Measurements from ENCODE around the gene KIAA1755.

Gene KIAA1755

DNA sequence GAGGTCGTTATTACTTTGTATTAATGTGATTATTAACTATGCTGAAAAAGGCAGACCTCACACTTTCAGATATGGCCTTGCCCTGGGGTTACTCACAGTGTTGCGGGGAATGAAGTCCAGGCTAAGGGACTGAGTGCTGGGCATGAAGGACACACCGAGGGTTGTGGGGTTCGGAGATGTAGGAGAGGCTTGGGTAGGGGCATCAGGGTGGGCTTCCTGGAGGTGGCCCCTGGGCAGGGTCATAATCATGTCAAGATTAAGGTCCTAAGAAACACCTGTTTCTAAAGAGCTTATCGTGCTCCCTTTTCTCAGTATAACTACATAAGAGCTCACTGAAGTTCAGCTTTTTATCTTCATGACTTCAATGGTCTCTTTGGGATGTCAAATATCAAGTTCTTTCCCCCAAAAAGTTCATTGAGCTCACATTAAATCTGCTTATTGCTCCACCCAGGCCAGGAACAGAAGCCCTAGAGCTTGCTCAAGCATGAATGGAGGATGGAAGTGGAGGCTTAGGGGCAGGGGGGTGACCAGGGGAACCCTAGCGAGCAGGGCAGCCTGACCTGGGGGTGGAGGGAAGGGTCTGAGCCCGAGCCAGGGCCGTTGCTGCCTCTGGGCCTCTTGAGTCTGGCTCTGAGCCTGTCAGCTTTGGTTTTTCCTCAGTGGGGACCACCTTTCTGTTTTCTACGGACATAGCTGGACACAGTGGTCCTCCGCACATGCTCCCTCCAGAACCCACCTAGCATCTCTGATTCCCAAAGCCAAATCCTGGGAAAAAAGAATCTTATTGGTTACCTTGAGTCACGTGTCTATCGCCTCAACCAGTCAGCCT is 58.2 kb downstream of the KIAA1755 start:
- no peak for DNase-seq (ENCODE audit: low read depth)

DNA sequence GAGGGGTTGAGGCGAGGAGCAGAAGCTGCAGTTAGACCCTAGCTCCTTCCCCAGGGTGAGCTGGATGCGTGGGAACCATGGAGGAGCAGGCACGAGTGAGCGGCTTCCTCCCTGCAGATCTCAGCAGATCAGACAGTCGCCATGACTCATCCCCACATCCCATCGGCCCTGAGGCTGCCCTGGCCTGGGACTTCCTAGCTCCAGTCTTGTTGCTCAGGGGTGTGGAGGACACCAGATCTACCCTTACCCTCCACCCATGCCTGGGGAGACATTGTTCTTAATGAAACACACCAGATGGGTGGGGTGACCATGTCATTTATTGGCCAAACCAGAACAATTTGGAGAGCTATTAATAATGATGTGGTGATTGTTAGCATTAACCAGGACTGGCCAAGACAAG is 59.2 kb downstream of the KIAA1755 start:
- no peak for DNase-seq (ENCODE audit: low read depth)

DNA sequence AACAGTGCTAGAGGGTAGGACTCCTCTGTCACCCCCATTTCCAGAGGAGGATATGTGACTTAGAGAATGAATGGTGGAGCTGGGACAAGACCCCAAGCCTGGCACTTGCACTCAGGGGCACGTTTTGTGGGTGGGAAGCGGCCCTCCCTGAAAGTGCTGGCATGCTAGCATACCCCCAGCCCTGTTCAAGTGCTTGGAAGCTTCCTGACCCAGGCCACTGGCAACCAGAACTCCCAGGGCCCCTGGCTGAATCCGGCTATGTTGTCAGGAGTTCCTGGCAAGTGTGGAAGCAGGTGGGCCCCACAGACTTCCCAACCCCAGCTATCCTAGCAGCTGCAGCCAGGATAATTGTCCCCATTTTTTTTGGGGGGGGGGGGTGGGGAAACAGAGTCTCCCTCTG is 59.9 kb downstream of the KIAA1755 start:
- no peak for DNase-seq (ENCODE audit: low read depth)

DNA sequence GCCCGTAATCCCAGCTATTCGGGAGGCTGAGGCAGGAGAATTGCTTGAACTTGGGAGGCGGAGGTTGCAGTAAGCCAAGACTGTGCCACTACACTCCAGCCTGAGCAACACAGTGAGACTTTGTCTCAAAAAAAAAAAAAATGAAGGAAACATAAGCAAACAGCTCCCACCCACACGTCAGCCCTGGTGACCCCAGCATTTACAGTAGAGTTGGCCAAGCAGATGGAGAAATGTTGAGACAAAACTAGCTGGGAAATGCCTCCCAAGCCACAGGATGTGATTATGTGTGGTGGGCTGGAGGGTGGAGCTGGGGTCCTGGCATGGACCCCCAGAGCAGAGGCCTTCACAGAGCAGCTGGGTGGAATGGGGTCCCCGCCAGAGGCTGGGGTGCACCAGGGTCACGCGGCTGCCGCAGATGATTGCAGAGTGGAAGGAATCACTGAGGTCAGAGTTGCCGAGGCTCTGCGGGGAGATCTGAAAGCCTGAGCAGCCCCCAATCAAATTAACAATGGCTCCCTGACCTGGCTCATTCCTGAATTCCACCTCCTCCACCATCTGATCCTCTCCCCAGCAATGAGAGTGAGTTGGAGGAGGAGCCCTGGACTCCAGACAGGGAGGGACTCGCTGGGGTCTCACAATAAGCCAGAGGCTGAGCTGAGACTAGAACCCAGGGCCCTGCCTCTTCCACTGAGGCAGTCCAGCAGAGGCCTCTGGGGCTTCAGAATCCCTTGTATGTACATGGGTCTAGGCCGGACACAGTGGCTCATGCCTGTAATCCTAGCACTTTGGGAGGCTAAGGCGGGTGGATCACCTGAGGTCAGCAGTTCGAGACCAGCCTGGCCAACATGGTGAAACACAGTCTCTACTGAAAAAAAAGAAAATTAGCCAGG is 60.8 kb downstream of the KIAA1755 start:
- DNase-seq (ENCODE audit: low read depth), result no peak

DNA sequence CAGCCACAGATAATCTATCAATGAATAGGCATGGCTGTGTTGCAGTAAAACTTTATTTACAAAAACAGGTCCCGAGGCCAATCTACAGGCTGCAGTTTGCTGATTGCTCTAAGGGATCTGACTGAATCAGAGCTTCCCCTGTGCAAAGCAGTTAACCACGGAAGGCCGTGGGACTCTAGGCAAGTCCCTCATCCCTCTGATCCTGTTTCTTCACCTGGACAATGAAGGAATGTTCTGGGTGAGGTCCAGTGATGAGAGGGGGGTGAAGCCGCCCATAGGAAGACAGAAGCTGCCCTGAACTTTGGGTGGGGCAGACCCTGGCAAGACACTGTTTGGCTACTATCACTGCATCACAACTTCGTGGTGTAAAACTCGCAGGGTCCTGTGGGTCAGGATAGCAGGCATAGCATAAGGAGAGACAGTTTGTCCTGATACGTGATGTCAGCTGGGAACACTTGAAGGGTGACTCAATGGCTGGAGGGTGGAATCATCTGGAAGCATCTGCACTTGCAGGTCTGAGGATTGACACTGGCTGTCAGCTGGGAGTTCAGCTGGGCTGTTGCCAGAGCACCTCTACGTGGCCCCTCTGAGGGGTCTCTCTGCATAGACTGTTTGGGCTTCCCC is 62.2 kb downstream of the KIAA1755 start:
- DNase-seq (ENCODE audit: low read depth), result no peak

DNA sequence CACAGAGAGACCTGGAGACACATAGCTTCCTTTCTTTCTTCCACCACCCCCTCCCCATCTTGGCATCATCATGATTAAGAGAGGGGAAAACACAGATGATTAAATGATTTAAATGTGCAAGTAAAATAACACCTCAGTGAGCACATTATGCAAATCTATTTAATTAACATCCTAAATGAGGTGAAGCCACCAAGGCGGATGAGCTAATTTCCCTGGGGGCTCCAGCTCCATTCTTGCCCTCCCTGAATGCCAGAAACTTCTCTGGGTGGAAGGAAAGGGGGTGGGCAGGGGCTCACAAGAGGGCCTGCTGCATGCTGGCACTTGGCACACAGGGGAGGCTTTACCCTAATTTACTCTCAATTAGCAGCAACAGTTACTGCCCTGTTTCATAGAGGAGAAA is 62.9 kb downstream of the KIAA1755 start:
- no peak for DNase-seq (ENCODE audit: low read depth)

DNA sequence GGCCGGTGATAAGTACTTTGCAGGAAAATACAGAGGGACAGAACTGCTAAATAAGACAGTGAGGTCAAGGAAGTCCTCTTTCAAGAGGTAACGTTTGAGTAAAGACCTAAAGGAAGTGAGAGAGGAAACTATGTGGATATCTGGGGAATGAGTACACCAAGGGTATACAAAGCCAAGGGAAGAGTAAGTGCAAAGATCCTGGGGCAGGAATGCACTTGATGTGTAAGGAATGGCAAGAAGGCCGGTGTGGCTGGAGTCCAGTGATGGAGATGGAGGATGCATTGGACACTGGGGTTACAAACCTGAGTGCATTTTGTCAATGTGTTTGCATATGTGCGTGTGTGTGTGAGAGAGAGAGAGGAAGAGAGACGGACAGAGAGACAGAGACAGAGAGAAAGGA is 63.3 kb downstream of the KIAA1755 start:
- no peak for DNase-seq (ENCODE audit: low read depth)

DNA sequence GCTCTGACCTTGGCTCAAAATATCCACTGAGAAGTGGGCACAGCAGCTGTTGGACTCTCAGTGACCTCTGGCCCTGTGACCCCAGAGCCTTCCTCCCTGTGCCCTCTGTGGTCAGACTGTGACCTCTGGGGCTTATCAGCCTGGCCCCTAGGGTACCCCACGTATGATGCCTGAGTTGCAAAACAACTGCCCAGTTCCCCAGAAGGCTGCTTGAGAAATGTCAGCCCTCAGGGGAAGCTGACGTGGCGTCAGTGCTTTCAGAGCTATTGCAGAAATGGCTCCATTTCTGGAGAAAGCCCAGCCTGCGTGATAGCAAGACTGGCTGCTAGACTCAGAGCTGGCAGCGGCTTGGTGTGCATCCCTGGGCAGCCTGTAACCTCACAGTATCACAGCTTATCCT is 63.9 kb downstream of the KIAA1755 start:
- no peak for DNase-seq (ENCODE audit: low read depth)

DNA sequence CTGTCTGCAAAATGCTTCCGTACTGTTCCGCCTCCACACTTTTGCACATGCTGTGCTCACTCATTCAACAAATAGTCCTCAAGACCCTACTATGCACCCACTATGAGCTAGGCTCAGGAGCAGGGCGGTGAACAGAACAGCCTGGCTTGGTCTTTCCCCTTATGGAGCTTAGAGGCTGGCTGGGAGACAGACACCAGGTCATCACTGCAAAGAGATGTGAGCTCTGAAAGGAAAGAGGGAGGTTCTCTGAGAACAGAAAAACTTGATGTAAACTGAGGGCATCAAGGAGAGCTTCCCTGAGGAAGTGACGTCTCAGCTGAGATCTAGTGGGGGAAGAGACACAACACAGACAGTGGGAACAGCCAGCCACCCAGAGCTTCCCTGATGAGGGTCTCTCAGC is 64.5 kb downstream of the KIAA1755 start:
- no peak for DNase-seq (ENCODE audit: low read depth)

DNA sequence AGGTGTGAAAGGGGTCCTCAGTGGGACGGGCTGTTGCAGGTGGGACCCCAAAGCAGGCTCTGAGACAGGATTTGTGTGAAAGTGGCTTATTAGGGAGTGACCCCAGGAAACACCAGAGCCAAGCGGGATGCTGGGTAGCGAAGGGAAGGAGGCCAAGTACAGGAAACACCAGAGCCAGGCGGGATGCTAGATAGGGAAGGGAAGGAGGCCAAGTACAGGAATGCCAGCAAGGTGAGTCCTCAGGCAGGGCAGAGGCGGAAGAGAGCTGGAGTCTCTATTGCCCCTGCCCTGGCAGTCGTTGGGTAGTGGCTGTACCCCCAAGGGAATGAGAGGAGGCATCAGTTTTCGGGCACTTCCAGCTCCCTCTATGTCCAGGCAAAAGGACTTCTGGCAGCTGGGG is 65.0 kb downstream of the KIAA1755 start:
- no peak for DNase-seq (ENCODE audit: low read depth)

DNA sequence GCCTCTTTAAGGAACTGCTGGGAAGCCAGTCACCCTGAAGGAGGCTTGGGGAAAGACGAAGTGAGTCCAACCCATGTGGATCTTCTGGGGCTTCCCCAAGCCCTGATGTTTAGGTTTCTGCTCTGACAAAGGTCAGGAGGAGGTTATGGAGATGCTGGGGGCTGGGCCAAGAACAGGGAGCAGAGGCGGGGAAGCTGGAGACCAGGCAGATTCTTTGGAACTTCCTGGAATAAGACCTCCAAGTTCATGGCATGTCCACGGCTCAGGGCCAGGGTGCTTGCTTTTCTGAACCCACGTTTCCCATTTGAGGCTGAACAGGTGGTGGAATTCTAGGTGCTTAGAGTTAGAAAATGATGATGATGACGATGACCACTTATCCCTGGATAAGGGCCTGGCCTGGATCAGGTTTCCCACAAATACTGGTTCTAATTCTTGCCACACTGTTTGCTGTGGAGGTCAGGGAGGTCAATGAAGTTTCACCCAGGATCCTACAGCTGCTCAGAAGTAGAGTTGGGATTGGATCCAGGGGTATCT is 65.5 kb downstream of the KIAA1755 start:
- no peak for DNase-seq (ENCODE audit: low read depth)

DNA sequence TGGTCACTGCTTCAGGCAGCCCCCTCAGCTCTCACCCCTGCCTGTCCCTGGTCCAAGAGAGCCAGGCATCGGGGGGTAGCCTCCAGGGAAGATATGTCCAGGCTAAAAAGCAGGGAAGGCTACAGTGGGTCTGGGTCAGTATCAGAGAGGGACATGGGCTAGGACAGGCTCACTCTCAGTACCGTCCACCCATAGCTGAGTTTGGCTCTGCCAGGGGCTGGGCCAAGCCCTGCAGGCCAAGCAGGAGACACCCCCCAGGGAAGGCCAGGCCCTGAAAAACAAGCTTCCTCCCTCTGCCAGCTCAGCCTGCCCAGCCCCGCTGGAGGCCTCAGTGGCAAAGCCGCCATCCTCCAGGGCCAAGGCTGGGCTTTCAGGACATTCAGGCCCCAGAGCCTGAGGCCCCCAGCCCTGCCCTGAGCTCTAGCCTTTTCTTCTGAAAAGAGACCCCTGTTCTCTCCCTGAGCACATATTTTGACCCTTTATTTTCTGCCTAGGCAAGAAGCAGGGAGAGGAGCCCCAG is 66.9 kb downstream of the KIAA1755 start:
- DNase-seq (ENCODE audit: low read depth), result no peak

DNA sequence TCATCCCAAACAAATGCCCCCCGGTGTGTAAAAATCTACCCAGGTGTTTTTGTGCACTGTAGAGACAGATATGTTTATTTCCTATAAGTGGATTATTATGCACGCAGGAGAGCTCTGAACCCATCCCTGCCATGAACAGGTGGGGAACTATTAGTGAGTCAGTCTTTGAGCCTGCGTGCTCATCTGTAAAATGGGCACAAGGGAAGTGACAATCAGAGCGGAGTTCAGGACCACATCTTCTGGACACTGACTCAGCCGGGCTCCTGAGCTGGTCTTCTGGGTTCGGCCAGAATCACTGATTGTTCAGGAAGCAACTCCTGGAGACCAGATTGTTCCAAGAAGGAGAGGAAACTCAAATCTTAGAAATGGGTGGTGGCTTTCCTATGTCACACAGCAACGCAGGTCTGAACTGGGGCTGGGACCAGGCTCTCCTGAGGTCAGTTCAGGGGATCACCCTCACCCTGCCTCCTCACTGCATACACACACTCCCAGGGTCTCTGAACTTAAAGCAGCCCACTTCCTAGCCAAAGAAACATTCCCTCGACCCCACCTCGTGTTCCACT is 68.1 kb downstream of the KIAA1755 start:
- no peak for DNase-seq (ENCODE audit: low read depth)

DNA sequence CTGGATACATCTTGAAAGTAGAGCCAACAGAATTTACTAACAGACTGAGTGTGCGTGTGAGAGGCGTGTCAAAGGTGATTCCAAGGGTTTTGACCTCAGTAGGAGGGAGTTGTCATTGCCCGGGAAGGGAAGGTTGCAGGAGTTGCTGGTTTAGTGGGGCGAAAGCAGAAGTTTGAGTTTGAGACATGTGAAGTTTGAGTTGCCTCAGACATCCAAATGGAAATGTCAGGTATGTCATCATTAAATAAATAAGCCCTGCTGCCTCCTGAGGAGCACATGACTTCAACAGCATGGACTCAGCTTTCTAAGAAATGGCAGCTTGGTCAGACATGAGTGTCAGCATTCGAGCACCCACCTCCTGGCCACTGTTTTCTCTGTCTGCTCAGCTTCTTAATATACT is 68.9 kb downstream of the KIAA1755 start:
- DNase-seq (ENCODE audit: low read depth), result no peak

DNA sequence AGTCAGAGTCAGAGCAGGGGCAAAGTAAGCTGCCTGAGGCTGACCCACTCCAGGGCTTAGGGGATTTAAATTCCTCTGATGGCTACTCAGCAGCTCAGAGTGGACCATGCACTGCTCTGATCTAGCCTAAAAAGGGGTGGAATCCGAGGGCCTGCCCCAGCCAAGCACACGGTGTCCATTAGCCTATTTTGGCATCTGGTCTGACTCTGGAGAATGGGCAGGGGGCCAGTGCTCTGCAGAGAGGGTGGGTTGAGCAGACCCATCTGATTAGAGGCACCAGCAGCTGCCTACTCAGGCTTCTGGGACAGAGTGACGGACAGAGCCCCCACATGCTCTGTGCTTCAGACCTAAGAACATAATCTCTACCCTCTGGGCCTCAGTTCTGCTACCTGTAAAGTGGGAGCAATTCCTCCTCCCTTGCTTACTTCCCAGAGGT is 69.6 kb downstream of the KIAA1755 start:
- DNase-seq (ENCODE audit: low read depth), result no peak

DNA sequence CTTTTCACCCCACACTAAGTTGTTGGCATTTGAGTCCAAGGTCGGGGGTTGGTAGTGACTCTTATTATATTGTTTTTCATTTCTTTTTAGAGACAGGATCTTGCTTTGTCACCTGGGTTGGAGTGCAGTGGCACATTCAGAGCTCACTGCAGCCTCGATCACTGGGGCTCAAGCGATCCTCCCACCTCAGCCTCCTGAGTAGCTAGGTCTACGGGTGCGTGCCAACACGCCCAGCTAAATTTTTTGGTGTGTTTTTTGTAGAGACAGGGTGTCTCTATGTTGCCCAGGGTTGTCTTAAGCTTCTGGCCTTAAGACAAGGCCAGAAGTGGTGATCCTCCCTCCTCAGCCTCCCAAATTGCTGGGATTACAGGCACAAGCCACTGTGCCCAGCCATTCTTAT is 70.4 kb downstream of the KIAA1755 start:
- no peak for DNase-seq (ENCODE audit: low read depth)

DNA sequence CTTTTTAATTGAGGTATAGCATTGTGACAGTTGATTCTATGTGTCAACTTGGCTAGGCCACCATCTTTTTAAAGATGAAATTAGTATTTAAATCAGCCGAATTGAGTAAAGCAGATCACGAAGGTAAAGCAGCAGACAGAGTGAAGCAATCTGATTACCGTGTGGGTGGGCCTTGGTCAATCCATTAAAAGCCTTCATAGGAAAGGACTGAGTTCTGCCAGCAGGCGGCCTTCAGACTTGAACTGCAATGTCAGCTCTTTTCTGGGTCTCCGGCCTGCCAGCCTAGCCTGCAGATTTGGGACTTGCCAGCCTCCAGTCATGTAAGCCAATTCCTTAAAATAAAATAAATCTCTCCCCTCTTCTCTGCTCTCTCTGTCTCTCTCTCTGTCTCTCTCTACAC is 73.0 kb downstream of the KIAA1755 start:
- DNase-seq (ENCODE audit: low read depth), result no peak

DNA sequence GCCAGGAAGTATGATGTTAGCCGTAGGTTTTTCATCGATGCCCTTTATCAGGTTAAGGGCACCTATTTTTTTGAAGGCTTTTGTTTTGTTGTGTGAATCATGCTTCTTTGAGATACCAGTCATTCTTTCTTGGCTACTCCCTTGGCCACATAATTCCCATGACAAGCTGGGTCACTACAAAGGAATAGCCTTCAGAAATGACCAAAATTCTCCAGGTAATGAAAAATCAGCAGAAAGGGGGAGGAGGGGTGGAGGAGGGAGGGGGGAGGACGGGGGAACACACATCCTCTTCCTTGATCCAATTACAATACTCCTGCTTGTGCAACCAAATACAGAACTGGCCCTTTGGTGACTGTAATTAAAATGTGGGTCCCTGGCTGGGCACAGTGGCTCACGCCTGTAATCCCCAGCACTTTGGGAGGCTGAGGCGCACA is 73.7 kb downstream of the KIAA1755 start:
- no peak for DNase-seq (ENCODE audit: low read depth)

DNA sequence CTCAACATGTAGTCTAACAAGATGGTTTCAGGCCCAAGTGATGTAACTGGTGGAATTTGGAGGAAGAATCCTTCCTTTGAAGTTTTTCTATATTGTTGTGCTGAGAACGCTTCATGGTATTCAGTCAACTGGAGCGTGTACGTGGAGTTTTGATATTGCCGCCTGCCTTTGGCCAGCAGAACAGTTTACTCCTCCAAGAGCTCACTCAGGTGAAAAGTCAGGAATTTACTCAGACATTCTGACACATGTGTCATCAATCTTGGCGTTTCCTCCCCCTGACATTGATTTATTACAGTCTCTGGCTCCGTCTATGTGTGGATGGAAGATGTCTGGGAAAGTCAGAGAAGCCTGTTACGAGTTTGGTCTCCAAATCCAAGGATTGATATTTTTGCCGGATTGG is 76.4 kb downstream of the KIAA1755 start:
- no peak for DNase-seq (ENCODE audit: low read depth)

DNA sequence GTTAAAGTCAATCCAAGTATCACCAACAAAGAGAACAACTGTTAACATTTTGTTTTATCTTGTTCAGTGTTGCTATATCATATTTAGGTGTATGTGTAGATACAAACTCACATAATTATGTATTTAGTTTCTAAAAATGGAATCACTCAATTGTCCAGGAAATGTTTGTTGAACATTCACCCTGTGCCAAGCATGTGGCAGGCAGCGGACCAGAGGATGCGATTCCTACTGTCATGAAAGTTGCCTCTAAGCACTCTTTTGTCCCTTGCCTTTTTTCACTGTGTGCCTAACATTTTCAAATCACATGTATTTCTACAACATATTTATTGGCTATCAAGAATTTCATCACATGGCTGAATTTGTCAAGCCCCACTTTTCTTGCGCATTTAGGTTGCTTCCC is 78.6 kb downstream of the KIAA1755 start:
- no peak for DNase-seq (ENCODE audit: low read depth)

DNA sequence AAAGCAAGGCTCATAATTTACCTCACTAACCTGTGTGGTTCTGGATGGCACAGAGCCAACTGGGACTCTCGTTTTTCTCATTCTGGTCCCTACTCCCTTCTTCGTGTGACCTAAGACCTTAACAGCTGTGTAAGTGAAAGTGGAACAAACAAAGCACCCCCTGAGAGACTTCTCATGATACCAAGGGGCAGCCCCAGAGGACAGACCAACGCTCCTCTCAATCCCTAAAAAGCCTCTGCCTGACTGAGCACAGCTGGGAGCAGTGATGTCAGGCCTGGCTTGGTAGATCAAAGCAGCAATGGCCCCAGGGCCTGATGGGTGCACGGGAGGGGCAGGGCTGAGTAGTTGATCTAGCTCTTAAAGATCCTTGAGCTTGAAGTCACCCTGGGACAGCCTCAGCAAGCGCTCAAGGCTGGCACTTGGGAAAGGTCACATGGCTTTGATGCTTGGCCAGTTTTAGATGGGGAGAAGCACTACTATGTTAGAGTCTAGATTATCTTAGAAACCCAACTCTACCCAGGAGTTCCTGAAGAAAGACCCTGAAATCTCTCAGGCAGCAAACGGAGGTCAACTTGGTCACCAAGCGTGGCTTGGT is 79.2 kb downstream of the KIAA1755 start:
- DNase-seq (ENCODE audit: low read depth), result no peak

DNA sequence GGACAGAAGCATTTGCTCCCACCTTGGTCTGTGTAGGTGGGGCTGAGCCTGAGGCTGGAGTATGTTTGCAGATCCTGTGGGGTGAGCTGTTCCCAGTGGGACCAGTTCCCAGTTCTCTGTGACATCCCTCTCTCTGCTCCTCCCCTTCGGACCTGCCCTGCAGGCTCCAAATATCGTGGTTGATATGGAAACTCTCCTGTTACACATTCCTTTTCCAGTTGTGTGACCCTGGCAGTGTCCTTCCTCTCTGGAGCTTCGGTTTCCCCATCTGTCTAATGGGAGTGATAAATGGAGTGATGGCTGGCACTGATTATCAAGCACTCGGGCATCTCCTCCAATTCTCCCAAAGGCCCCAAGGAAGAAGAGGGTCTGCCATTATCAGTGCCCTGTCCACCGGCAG is 79.8 kb downstream of the KIAA1755 start:
- DNase-seq (ENCODE audit: low read depth), result no peak

Measured in stimulated activated CD8-positive, alpha-beta memory T cell treated with anti-CD3 and anti-CD28 coated beads, Interleukin-7, amount 100 ng/mL, for 24 hours (primary cell).